ENCODE measurements around the gene MAGI3.

DNA sequence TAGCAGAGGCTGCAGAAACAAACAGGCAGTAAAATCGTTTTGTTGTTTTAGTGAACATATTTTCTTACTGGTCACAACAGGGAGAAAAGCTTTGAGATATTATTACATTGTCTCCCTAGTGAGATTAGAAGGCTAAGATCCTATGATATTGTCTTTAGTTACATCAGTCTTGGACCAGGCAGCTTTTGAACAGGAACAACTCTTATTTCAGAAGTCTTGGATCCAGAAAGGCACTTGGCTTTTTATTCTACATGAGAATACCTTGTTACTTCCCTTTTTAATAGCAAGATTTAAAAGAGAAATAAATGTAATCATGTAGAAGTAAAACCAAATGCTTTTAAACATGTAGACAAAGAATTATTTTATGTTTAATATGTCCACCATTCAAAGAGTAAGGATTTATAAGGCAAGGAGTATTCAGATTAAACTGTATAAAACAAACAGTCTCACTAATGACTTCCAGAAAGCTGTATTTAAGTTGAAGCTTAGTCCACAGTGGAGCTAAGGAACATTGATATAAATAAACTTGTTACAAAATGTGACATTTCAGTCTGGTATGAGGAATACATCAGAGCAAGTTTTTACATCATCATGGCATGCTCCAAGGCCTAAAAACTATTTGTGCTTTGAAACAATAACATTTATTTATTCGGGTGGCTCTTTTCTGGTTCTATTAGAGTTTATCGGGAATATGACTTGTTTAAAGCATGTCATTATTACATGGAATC, 296.7 kb downstream of the MAGI3 start:
- no peak for TF ChIP-seq ZNF121 (tag by site-specific recombination; IDR thresholded peaks at IDR 0.05)
- TF ChIP-seq GLI4 (tag by site-specific recombination; IDR thresholded peaks at IDR 0.05) = no peak
- TF ChIP-seq ZNF561 (tag by site-specific recombination; IDR thresholded peaks at IDR 0.05; ENCODE audit: borderline replicate concordance) = no peak
